ENCODE measurements around the gene PKN2. TPM values are rescaled to one million over a fixed set of nuclear protein-coding genes. Genes with fewer than 3 reads are reported as not detected.
A peak's percentile ranks its signal among the peaks of the same experiment; 100 is the strongest.

PKN2 gene
- total and polyA plus RNA-seq, 9 of the 15 experiments (the other 6 are each of a cell fraction or from before 2014, with no cell fraction given), result 4.5 to 25.3 (median 19.2) TPM

GRCh38 chr1:88683541-88684481 is at the start of gene PKN2 (continued):
- TF ChIP-seq MGA (IDR thresholded peaks at IDR 0.05) (no peak; the same call in 1 of the 2 replicates), POLR3A (IDR thresholded peaks at IDR 0.05; ENCODE audit: borderline replicate concordance, extremely low read depth, insufficient read depth, insufficient read length) (no peak), RUNX1 (IDR thresholded peaks at IDR 0.05; ENCODE audit: low read depth) (no peak), SMAD1 (IDR thresholded peaks at IDR 0.05; ENCODE audit: low read depth, low read length, partially characterized antibody) (peak; percentile 14), ZBTB43 (CRISPR knock-in tag; IDR thresholded peaks at IDR 0.05) (no peak), ZNF592 (IDR thresholded peaks at IDR 0.05) (no peak), ERF (CRISPR knock-in tag; IDR thresholded peaks at IDR 0.05) (no peak), PPARD (CRISPR knock-in tag; IDR thresholded peaks at IDR 0.05) (no peak)

All from K562 (cell line).